HepG2 (cell line): ENCODE results near the gene ZFYVE21. TPM values are rescaled to one million over a fixed set of nuclear protein-coding genes. Genes with fewer than 3 reads are reported as not detected.

Experiments
- ATAC-seq: fragments of 200-7000 bp; cut with Tn5 transposase; 3 replicates; pipeline ENCODE4 v1.9.1; 2020; ENCODE audit warnings: mild to moderate bottlenecking, moderate library complexity
- BruUV-seq: library from RNA; stranded (reverse); fragments of 400-500 nt; replicated peaks from 2 replicates; lab custom pipeline; 2021; lab: Mats Ljungman, UMichigan
- CTCF ChIA-PET: fragments of 300-600 bp; formaldehyde crosslinking; extraction: SDS; loops from one replicate; lab custom pipeline; 2021; ENCODE audit warnings: low total read pairs, inconsistent platforms, low intra/inter-chr PET ratio; lab: Yijun Ruan, JAX
- POLR2A ChIA-PET: fragments of 350-600 bp; sonication (Branson Sonifier 250); formaldehyde crosslinking; loops from one replicate; lab custom pipeline; 2020; ENCODE audit warnings: antibody characterized with exemption, inconsistent platforms; lab: Yijun Ruan, JAX
- DNase-seq: peaks from one replicate; pipeline ENCODE4 v3.0.0-alpha.2; 2015; ENCODE audit warnings: low spot score
- FAIRE-seq: peaks from 3 replicates; lab custom pipeline; 2011; peaks lifted over from hg19 to GRCh38; lab: Jason Lieb, UNC
- H2AFZ ChIP-seq: one replicate; pipeline ENCODE4 v1.6.1; 2011; ENCODE audit warnings: low read length, inconsistent platforms
- H3K27ac ChIP-seq: fragments of 300-600 bp; 3 replicates; pipeline ENCODE4 v1.8.0; 2011; ENCODE audit warnings: mixed run types, mild to moderate bottlenecking, mixed read lengths, low read length, inconsistent platforms; ENCODE audit not compliant: insufficient read depth; ENCODE audit errors: extremely low read length
- H3K27me3 ChIP-seq, 2 experiments: fragments of 200-600 bp in 1 of 2; 2 replicates in 1 of 2; 3 replicates in 1 of 2; pipeline versions ENCODE4 v1.6.0 to v1.8.0; 2011; ENCODE audit warnings: low read length in 2 of 2, mild to moderate bottlenecking in 2 of 2, moderate library complexity in 2 of 2, inconsistent platforms in 1 of 2; ENCODE audit not compliant: insufficient read depth in 2 of 2, control insufficient read depth in 1 of 2
- H3K36me3 ChIP-seq, 2 experiments: fragments of 200-600 bp in 1 of 2; replicated peaks in 1 of 2; 2 replicates in 1 of 2; 3 replicates in 1 of 2; pipeline versions ENCODE4 v1.5.1 to v1.8.0; 2011; ENCODE audit warnings: low read length in 2 of 2, inconsistent platforms in 1 of 2; ENCODE audit not compliant: insufficient read depth in 2 of 2, control insufficient read depth in 1 of 2
- H3K4me1 ChIP-seq: 2 replicates; pipeline ENCODE4 v1.5.1; 2012; ENCODE audit warnings: low read length, inconsistent platforms; ENCODE audit not compliant: insufficient read depth
- H3K4me2 ChIP-seq: 2 replicates; pipeline ENCODE4 v1.6.0; 2011; ENCODE audit warnings: low read depth, low read length, inconsistent platforms
- H3K4me3 ChIP-seq, 3 experiments: fragments of 200-600 bp in 1 of 3; sonication (generic), shearing (Covaris generic) in 1 of 3; replicated peaks in 1 of 3; 2 replicates each; pipeline ENCODE4 v1.5.1; 2011 to 2016; ENCODE audit warnings: low read length in 3 of 3, inconsistent platforms in 2 of 3, low read depth in 2 of 3, mild to moderate bottlenecking in 2 of 3, control low read depth in 1 of 3, mixed read lengths in 1 of 3; ENCODE audit not compliant: insufficient read depth in 1 of 3
- H3K79me2 ChIP-seq: one replicate; pipeline ENCODE4 v1.6.1; 2011; ENCODE audit warnings: low read length, inconsistent platforms; ENCODE audit not compliant: insufficient read depth
- H3K9ac ChIP-seq: 2 replicates; pipeline ENCODE4 v1.6.0; 2011; ENCODE audit warnings: mild to moderate bottlenecking, low read depth, low read length, inconsistent platforms; ENCODE audit not compliant: insufficient read depth
- H3K9me3 ChIP-seq: 2 replicates; pipeline ENCODE4 v1.5.1; 2012; ENCODE audit warnings: mild to moderate bottlenecking, low read length
- H4K20me1 ChIP-seq: 2 replicates; pipeline ENCODE4 v1.6.0; 2011; ENCODE audit warnings: inconsistent platforms, mild to moderate bottlenecking, low read length, moderate library complexity; ENCODE audit not compliant: insufficient read depth
- AGO2 ChIP-seq: fragments of 200-400 bp; formaldehyde crosslinking; optimal IDR thresholded peaks from 2 replicates; pipeline ENCODE3; 2017; ENCODE audit warnings: mild to moderate bottlenecking, low read depth, low read length, moderate library complexity
- ARNT2 ChIP-seq: sonication (generic); formaldehyde crosslinking; IDR thresholded peaks from 2 replicates; pipeline ENCODE4 v1.8.0; 2022; ENCODE audit warnings: mild to moderate bottlenecking, low read depth, missing genetic modification reagents, moderate library complexity
- RBM22 ChIP-seq: fragments of 200-400 bp; formaldehyde crosslinking; optimal IDR thresholded peaks from 2 replicates; pipeline ENCODE3; 2017; ENCODE audit warnings: mild to moderate bottlenecking, low read length, moderate library complexity
- TGIF2 ChIP-seq: IDR thresholded peaks from 2 replicates; pipeline ENCODE4 v1.6.1; 2016; ENCODE audit warnings: control low read depth, missing compliant biosample characterization
- WGBS: methylation state at CpG from one replicate; pipeline ENCODE4 v1.1.6; 2017; ENCODE audit warnings: low lambda C conversion rate; 5-methylcytosine and 5-hydroxymethylcytosine counted together
- in situ Hi-C: cut with HindIII; loops from 2 replicates; pipeline ENCODE4 v1.10.0; 2017; ENCODE audit warnings: low pct_unique_long_range_greater_than_20kb; ENCODE audit not compliant: extremely low pct_ligation_motif_present
- intact Hi-C: fragments of 100-400 bp; cut with micrococcal nuclease; formaldehyde crosslinking; loops from one replicate; pipeline ENCODE4 v1.10.0; 2022; ENCODE audit not compliant: unreplicated experiment
- polyA plus RNA-seq, 8 experiments: library from polyadenylated mRNA; depleted of rRNA in 3 of 8; stranded (reverse) in 7 of 8; unstranded in 1 of 8; fragments of >200 nt; fragmentation: Illumina TruSeq in 4 of 8; extraction: Trizol in 4 of 8; gene quantifications; 2 replicates each; pipeline versions ENCODE4 v1.2.1 to v1.2.3, GENCODE V29; 2011 to 2016; ENCODE audit warnings: low read depth in 4 of 8, missing spikeins in 1 of 8, mixed read lengths in 1 of 8; ENCODE audit not compliant: insufficient read depth in 1 of 8
- total RNA-seq, 5 experiments: library from RNA; depleted of rRNA; stranded (reverse); fragments of >200 nt; fragmentation: Illumina TruSeq; extraction: Trizol; gene quantifications; 2 replicates each; pipeline ENCODE4 v1.2.3, GENCODE V29; 2016; ENCODE audit warnings: low read depth in 1 of 5
- TF ChIP-seq, protein P1 (sequence below): IDR thresholded peaks from 2 replicates; pipeline ENCODE4 v1.6.1; 2018; ENCODE audit warnings: missing genetic modification reagents, mild to moderate bottlenecking, missing compliant biosample characterization
- TF ChIP-seq, protein P2 (sequence below): sonication (generic); formaldehyde crosslinking; IDR thresholded peaks from 2 replicates; pipeline ENCODE4 v1.5.0; 2020; ENCODE audit warnings: missing genetic modification reagents

The ZFYVE21 gene
- total and polyA plus RNA-seq, 2 of the 13 experiments (the other 11 are each of a cell fraction or from before 2014, with no cell fraction given): 34.3 to 34.4 TPM

- peak; percentile 46 for ATAC-seq
- in situ Hi-C loops: no loop called here
- POLR2A ChIA-PET: no interaction called here
These were observed 15.0 kb downstream of the ZFYVE21 start for GRCh38 chr14:103730490-103731035.

GRCh38 chr14:103731481-103731880, 15.9 kb downstream of the ZFYVE21 start:
- Histone ChIP-seq H3K9ac (no peak overlapping the region), H3K36me3 (peaks cover 20 to 51% of the 10 kb centered on the region in 2 experiments), H3K27me3 (no peaks in the 10 kb centered on the region), H3K4me3 (no peak overlapping the region), H3K9me3 (no peaks in the 10 kb centered on the region), H3K79me2 (no peaks in the 10 kb centered on the region), H4K20me1 (no peaks in the 10 kb centered on the region), H2AFZ (no peak overlapping the region), H3K4me1 (no peaks in the 10 kb centered on the region), H3K27ac (no peak overlapping the region), H3K4me2 (no peak overlapping the region)
- FAIRE-seq: no peak
- no peak for DNase-seq
- in situ Hi-C loops: no loop called here
- intact Hi-C loops: no loop called here
- CTCF ChIA-PET: no interaction called here
- WGBS: 100% methylated on average over 8 of the region's 15 CpGs
- TF ChIP-seq, protein P1, sequence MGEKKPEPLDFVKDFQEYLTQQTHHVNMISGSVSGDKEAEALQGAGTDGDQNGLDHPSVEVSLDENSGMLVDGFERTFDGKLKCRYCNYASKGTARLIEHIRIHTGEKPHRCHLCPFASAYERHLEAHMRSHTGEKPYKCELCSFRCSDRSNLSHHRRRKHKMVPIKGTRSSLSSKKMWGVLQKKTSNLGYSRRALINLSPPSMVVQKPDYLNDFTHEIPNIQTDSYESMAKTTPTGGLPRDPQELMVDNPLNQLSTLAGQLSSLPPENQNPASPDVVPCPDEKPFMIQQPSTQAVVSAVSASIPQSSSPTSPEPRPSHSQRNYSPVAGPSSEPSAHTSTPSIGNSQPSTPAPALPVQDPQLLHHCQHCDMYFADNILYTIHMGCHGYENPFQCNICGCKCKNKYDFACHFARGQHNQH (CRISPR knock-in tag): no peak
- TF ChIP-seq TGIF2 (CRISPR knock-in tag) (no peak), ARNT2 (CRISPR knock-in tag) (no peak)
- POLR2A ChIA-PET: no interaction called here
- no TSS peak for BruUV-seq
- ATAC-seq: no peak

More at GRCh38 chr14:103730490-103731035, 15.0 kb downstream of the ZFYVE21 start:
- Histone ChIP-seq H4K20me1 (no peaks in the 10 kb centered on the region), H3K9me3 (no peaks in the 10 kb centered on the region), H3K36me3 (peaks cover 21 to 60% of the 10 kb centered on the region in 2 experiments), H3K27me3 (no peaks in the 10 kb centered on the region), H3K9ac (no peak overlapping the region), H3K4me1 (no peaks in the 10 kb centered on the region), H3K4me3 (no peak overlapping the region), H3K79me2 (peaks cover 8% of the 10 kb centered on the region), H3K4me2 (no peak overlapping the region), H3K27ac (no peak overlapping the region), H2AFZ (no peak overlapping the region)
- TF ChIP-seq, protein P2, sequence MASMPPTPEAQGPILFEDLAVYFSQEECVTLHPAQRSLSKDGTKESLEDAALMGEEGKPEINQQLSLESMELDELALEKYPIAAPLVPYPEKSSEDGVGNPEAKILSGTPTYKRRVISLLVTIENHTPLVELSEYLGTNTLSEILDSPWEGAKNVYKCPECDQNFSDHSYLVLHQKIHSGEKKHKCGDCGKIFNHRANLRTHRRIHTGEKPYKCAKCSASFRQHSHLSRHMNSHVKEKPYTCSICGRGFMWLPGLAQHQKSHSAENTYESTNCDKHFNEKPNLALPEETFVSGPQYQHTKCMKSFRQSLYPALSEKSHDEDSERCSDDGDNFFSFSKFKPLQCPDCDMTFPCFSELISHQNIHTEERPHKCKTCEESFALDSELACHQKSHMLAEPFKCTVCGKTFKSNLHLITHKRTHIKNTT (CRISPR knock-in tag): no peak
- TF ChIP-seq RBM22: peak; percentile 53
- peak; percentile 74 for TF ChIP-seq AGO2
- CTCF ChIA-PET: no interaction called here
- BruUV-seq: no TSS peak
- DNase-seq: no peak
- 98% methylated on average over 8 of the region's 15 CpGs for WGBS
- intact Hi-C loops: no loop called here
- no peak for FAIRE-seq
